ENCODE results near the gene ELL.

The ELL gene

DNA sequence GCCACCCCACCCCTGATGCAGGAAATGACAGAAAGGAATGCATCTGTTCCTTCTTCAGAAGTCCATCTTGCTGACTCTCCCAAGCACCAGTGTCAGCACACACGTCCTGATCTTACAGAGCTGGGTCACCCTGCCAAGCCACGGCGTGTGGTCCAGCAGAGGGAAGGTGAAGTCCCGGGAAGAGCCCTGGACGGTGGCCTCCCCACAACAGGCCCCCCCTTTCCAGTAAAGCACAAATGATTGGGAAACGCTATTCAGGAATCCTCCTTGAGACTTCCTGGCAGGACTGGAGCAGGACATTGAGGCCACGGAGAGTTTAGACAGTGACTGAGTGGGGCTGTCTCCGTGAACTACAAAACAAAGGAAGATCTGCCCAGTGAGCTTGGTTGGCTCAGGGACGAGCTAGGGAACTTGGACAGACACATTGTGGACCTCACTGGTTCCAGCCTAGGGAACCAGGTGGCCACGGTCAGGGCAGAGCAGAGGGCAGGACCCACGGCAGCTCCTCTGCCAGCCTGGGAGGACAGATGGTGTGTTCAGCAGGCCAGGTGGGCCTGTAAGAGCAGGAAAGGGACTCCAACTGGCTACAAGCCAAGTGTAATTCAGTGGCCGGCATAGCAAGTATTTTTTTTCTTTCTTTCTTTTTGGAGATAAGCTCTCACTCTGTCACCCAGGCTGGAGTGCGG lies 41.7 kb downstream of the ELL start:
- no peak for DNase-seq (ENCODE audit: low read depth, low spot score)
- no peak overlapping the region for H3K4me3 ChIP-seq (ENCODE audit: insufficient read length, low read depth)
- TF ChIP-seq ZNF274 (IDR thresholded peaks at IDR 0.05; ENCODE audit: low read depth, low read length) (no peak), SUZ12 (IDR thresholded peaks at IDR 0.05; ENCODE audit: extremely low read depth, insufficient read depth, insufficient read length) (no peak), YY1 (IDR thresholded peaks at IDR 0.05; ENCODE audit: insufficient read depth, insufficient read length) (no peak)

DNA sequence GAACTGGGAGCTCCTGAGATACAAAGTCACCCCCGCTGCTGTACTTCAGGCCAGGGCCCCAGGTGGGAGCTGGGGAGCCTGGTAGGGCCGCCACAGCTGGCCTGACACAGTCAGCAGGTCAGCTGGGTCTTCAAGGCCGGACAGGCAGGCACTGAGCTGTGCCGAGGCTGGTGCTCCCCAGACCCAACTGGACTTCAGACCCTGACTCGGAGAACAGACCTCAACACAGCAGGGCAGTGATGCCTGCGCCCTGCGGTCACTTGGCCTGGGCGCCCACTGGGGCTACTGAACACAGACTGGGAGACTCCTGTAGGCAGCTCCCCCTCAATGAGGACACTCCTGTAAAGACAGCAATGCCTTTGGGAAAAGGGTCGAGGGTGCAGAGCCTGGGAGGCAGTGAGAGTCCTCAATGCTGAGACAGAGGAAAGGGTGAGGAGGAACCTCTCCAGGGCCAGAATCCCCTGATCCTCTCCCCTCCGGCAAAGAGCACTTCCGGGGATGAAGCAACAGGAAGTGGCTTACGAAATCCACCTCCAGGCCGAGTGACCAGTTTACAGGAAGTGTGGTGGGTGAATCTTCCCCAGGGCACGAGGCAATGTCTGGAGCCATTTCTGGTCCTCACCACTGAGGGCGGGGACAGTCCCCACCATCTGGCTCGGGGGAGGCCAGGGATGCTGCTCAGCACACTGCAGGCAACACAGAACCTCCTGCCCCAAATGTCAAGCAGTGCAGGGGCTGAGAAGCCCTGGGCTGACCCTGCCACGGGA lies 43.1 kb downstream of the ELL start:
- TF ChIP-seq YY1 (IDR thresholded peaks at IDR 0.05; ENCODE audit: insufficient read depth, insufficient read length), result no peak
- TF ChIP-seq ZNF274 (IDR thresholded peaks at IDR 0.05; ENCODE audit: low read depth, low read length), result no peak
- no peak for TF ChIP-seq SUZ12 (IDR thresholded peaks at IDR 0.05; ENCODE audit: extremely low read depth, insufficient read depth, insufficient read length)
- DNase-seq (ENCODE audit: low read depth, low spot score), result no peak
- H3K36me3 ChIP-seq (ENCODE audit: insufficient read depth, insufficient read length, low read length), result no peaks in the 10 kb centered on the region
- H3K4me1 ChIP-seq (ENCODE audit: insufficient read depth, insufficient read length), result peaks cover 22% of the 10 kb centered on the region
- peaks cover 3% of the 10 kb centered on the region; the same call in 1 of the 2 replicates for H3K9me3 ChIP-seq (ENCODE audit: insufficient read depth, low read length)
- no peaks in the 10 kb centered on the region for H3K27me3 ChIP-seq (ENCODE audit: insufficient read depth, insufficient read length)
- H3K4me3 ChIP-seq (ENCODE audit: insufficient read length, low read depth), result no peak overlapping the region
- H3K9ac ChIP-seq (ENCODE audit: insufficient read length, low read depth), result no peak overlapping the region

More for the DNA sequence above, 41.7 kb downstream of the ELL start:
- no peak overlapping the region for H3K9ac ChIP-seq (ENCODE audit: insufficient read length, low read depth)
- peaks cover 28% of the 10 kb centered on the region for H3K4me1 ChIP-seq (ENCODE audit: insufficient read depth, insufficient read length)
- no peaks in the 10 kb centered on the region for H3K27me3 ChIP-seq (ENCODE audit: insufficient read depth, insufficient read length)
- no peaks in the 10 kb centered on the region for H3K36me3 ChIP-seq (ENCODE audit: insufficient read depth, insufficient read length, low read length)
- H3K9me3 ChIP-seq (ENCODE audit: insufficient read depth, low read length), result peaks cover 3% of the 10 kb centered on the region; the same call in 1 of the 2 replicates

DNA sequence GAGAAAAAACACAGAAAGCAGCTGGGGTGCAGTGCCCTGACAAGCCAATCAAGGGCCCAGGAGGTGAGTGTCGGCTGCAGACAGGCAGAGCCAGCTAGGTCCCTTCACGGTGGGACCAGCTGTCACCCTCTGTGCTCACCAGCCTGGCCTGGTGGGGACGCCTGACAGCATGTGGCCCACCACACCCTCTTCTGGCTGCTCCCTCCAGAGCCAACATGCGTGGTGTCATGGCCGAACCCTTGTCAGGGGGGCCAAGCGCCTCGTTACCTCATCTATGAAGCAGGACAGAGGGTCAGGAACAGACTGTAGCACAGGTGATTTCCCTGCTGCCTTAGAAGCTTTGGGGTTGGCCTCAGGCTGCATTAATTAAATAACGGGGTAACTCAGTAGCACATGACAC lies 43.9 kb downstream of the ELL start:
- no peak overlapping the region for H3K9ac ChIP-seq (ENCODE audit: insufficient read length, low read depth)
- H3K4me1 ChIP-seq (ENCODE audit: insufficient read depth, insufficient read length), result peaks cover 18% of the 10 kb centered on the region
- H3K9me3 ChIP-seq (ENCODE audit: insufficient read depth, low read length), result peaks cover 3% of the 10 kb centered on the region; the same call in 1 of the 2 replicates
- H3K27me3 ChIP-seq (ENCODE audit: insufficient read depth, insufficient read length), result no peaks in the 10 kb centered on the region
- H3K36me3 ChIP-seq (ENCODE audit: insufficient read depth, insufficient read length, low read length), result peaks cover 3% of the 10 kb centered on the region
- DNase-seq (ENCODE audit: low read depth, low spot score), result no peak
- TF ChIP-seq ZNF274 (IDR thresholded peaks at IDR 0.05; ENCODE audit: low read depth, low read length) (no peak), YY1 (IDR thresholded peaks at IDR 0.05; ENCODE audit: insufficient read depth, insufficient read length) (no peak), SUZ12 (IDR thresholded peaks at IDR 0.05; ENCODE audit: extremely low read depth, insufficient read depth, insufficient read length) (no peak)
- no peak overlapping the region for H3K4me3 ChIP-seq (ENCODE audit: insufficient read length, low read depth)

DNA sequence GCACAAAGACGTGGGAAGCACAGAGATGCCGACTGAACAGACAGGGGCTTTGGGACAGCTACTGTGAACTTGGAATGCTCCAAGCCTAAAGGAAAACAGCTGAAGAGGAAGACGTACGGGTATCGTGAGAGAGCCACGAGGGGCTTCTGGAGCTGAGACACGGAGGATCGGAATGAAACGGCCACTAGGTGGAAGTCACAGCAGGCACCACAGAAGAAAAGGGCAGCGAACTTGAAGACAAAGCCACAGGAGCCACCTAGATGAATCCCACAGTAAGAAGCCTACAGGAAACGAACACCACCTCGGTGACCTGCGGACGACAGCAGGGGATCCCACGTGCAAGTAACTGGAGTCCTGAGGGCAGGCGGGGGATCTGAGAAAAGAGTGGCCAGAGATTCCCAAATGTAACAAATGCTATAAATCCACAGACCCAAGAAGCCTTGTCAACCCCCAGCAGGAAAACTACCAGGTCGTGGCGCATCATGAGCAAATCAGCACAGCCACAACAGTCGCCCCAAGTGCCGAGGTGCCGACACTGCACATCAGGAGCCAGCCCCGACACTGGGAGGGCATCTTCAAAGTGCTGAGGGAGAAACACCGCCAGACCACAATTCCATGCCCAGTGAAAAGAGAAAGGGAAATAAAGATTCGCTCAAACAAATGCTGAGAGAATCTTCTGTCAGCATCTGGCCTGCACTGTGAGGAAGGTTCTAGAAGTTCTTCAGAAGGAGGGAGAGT lies 44.7 kb downstream of the ELL start:
- H3K36me3 ChIP-seq (ENCODE audit: insufficient read depth, insufficient read length, low read length), result peaks cover 8% of the 10 kb centered on the region
- peaks cover 3% of the 10 kb centered on the region; the same call in 1 of the 2 replicates for H3K9me3 ChIP-seq (ENCODE audit: insufficient read depth, low read length)
- peaks cover 18% of the 10 kb centered on the region for H3K4me1 ChIP-seq (ENCODE audit: insufficient read depth, insufficient read length)
- no peak for DNase-seq (ENCODE audit: low read depth, low spot score)
- no peaks in the 10 kb centered on the region for H3K27me3 ChIP-seq (ENCODE audit: insufficient read depth, insufficient read length)
- H3K4me3 ChIP-seq (ENCODE audit: insufficient read length, low read depth), result no peak overlapping the region
- no peak for TF ChIP-seq ZNF274 (IDR thresholded peaks at IDR 0.05; ENCODE audit: low read depth, low read length)
- TF ChIP-seq SUZ12 (IDR thresholded peaks at IDR 0.05; ENCODE audit: extremely low read depth, insufficient read depth, insufficient read length), result no peak
- TF ChIP-seq YY1 (IDR thresholded peaks at IDR 0.05; ENCODE audit: insufficient read depth, insufficient read length), result no peak
- H3K9ac ChIP-seq (ENCODE audit: insufficient read length, low read depth), result no peak overlapping the region

DNA sequence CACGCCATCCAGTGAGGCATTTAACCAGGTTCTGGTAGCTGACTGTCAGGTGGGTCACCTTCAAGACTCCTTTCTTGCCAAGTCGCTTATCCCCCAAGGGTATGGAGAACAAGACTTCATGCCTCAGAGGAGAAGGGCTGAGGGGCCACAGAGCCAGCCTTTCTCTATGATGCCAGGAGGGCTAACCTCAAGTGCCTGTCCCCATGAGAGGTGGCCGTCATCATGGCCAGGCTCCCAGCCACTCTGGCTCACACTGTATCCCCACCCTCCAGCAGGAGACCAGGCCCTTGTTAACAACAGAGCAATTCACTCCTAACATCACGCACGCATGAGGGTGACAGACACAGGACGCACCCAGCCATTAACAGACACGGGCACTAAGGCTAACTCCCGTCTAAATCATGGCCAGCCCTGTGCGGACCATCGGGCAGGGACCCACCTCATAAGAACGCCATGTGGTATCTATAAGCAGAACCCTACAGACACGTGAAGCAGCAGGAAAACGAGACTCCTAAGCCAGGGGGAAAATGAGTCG lies 45.3 kb downstream of the ELL start:
- Histone ChIP-seq H3K4me1 (ENCODE audit: insufficient read depth, insufficient read length) (peaks cover 18% of the 10 kb centered on the region), H3K36me3 (ENCODE audit: insufficient read depth, insufficient read length, low read length) (peaks cover 13% of the 10 kb centered on the region), H3K9me3 (ENCODE audit: insufficient read depth, low read length) (no peaks in the 10 kb centered on the region), H3K9ac (ENCODE audit: insufficient read length, low read depth) (no peak overlapping the region), H3K4me3 (ENCODE audit: insufficient read length, low read depth) (no peak overlapping the region), H3K27me3 (ENCODE audit: insufficient read depth, insufficient read length) (no peaks in the 10 kb centered on the region)
- TF ChIP-seq SUZ12 (IDR thresholded peaks at IDR 0.05; ENCODE audit: extremely low read depth, insufficient read depth, insufficient read length), result no peak
- no peak for TF ChIP-seq YY1 (IDR thresholded peaks at IDR 0.05; ENCODE audit: insufficient read depth, insufficient read length)
- TF ChIP-seq ZNF274 (IDR thresholded peaks at IDR 0.05; ENCODE audit: low read depth, low read length), result no peak
- DNase-seq (ENCODE audit: low read depth, low spot score), result no peak

DNA sequence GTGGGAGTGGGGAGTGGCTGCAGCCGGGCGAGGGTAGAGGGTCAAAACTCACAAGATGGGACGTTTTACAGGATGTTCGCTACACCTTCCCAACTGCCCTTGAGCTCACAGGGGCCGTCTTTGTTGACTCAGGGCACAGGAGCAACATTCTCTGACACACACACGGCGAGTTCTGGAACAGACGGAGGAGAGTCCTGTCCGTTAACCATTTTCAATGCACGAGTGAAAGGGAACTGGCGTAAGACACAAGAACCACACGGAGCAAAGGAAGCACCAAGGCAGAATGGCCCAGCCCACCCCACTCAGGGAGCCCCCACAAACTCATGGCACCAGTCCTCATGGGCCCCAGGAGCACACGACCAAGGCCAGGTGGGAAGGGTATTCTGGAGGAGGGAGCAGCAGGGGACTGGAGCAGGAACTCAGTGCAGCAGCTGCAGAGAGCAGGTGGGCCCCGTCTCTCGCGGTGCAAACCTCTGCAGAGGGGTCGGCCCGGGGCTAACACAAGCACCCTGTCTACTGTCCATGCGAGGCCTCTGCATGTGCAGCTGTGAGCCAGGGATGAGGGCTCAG lies 46.0 kb downstream of the ELL start:
- H3K9ac ChIP-seq (ENCODE audit: insufficient read length, low read depth), result no peak overlapping the region

More for the DNA sequence above, 46.0 kb downstream of the ELL start:
- H3K4me1 ChIP-seq (ENCODE audit: insufficient read depth, insufficient read length), result peaks cover 13% of the 10 kb centered on the region
- TF ChIP-seq SUZ12 (IDR thresholded peaks at IDR 0.05; ENCODE audit: extremely low read depth, insufficient read depth, insufficient read length) (no peak), ZNF274 (IDR thresholded peaks at IDR 0.05; ENCODE audit: low read depth, low read length) (no peak), YY1 (IDR thresholded peaks at IDR 0.05; ENCODE audit: insufficient read depth, insufficient read length) (no peak)
- DNase-seq (ENCODE audit: low read depth, low spot score), result no peak
- no peaks in the 10 kb centered on the region for H3K27me3 ChIP-seq (ENCODE audit: insufficient read depth, insufficient read length)
- peaks cover 13% of the 10 kb centered on the region for H3K36me3 ChIP-seq (ENCODE audit: insufficient read depth, insufficient read length, low read length)
- no peak overlapping the region for H3K4me3 ChIP-seq (ENCODE audit: insufficient read length, low read depth)
- no peaks in the 10 kb centered on the region for H3K9me3 ChIP-seq (ENCODE audit: insufficient read depth, low read length)
